NT2/D1 (cell line): ENCODE measurements around the gene DLK2.

ENCODE experiments used
- YY1 ChIP-seq: IDR thresholded peaks from 2 replicates; pipeline ENCODE4 v1.6.1; 2011; ENCODE audit not compliant: insufficient read length, insufficient read depth
- ZNF274 ChIP-seq: IDR thresholded peaks from 2 replicates; pipeline ENCODE4 v1.6.1; 2011; ENCODE audit warnings: mild to moderate bottlenecking, low read depth, low read length

GRCh38 chr6:43450699-43451131 lies 4.6 kb downstream of the DLK2 start:
- TF ChIP-seq YY1: no peak
- TF ChIP-seq ZNF274: no peak
